GM18517 (cell line): ENCODE measurements around the gene TMEM41A.

Experiments used
- ATAC-seq: cut with Tn5 transposase; IDR thresholded peaks from one replicate; pipeline ENCODE4 v1.9.1; 2021; ENCODE audit warnings: mild to moderate bottlenecking, moderate library complexity; ENCODE audit not compliant: unreplicated experiment

Gene TMEM41A

DNA sequence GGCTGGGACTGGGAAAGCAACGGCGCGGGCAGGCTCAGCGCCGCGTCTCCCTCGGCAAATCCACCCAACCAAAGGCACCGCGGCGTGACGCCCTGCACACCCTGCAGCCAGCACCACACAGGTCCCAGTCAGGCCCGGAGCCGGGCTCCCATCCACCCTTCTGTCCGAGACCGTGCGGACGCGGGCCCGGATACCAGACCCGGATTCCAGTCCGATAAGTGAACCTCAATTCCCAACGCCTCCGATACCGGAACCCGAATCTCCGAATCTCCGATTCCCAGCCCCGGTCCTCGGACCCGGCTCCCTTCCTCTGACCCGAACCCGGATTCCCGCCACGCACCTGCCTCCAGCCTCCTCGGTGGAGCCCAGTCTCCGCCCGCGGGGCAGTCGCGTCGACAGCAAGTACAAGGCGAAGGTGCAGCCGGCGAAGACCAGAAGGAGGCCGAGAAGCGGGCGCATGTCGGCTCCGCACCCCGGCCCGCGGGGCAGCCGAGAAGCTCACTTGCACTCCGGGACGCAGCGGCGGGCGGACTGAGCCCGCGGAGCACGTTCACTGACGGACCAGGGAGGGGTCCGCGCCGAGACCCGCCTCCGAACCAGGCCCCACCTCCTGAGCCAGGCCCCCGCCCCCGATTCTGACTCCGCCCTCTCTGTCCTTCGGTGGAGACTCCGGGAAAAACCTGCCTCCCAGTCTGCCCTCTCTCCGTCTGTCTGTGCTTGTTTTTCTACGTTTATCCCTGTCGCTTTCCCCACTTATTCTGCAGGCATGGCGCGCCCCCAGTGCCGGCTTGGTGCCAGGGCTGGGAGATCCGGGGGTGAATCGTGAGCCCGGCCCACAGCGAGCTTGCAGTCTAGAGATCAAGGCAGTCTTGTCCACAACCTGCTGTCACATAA is at the start of gene TMEM41A:
TMEM41A (minus strand) TSS at position 533 of the 894 bp plus-strand sequence; CDS start at position 459, 74 bp downstream.
- peak; percentile 90 for ATAC-seq

DNA sequence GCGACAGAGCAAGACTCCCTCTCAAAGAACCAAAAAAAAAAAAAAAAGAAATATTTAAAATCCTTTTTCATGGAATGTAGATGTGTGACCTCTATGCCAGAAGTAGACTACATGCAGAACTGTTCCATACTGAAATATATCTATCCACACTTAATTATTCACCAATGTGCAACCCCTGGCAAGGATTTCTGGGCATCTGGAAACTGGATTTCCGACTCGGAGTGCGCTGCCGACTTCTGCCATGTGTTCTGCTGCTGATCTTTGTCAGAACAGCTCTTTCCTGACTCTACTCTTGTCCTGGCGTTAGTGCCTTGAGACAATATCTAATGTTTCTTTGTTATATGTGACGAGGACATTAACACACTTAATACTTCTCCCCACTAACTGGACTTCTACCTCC is 41.9 kb upstream of the TMEM41A start:
- ATAC-seq, result no peak

- no peak for ATAC-seq
These were observed 41.1 kb upstream of the TMEM41A start for GRCh38 chr3:185539934-185540333.

DNA sequence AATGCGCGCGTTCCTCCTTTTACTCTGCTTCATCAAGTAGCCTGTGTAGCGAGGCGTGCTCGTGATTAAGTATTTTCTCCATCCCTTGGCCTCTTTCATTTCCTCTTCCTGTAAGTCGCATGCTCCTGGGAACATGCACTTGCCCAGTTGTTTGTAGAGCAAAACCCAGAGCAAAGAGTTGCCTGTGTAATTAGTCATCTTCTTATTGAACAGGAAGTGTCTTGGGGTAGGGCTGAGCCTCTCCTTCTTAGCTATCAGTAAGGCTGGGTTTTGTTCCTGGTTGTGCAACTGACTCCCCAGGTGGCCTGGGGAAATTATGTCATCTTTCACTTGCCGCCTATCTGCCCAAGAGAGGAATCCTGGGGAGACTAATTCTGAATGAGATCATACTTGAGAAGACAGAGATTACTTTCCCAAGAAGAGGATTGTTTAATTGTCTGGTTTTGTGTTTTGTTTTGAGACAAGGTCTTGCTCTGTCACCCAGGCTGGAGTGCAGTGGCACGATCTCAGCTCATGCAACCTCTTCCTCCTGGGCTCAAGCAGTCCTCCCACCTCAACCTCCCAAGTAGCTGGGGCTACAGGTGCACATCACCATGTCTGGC is 38.6 kb upstream of the TMEM41A start:
- peak; percentile 99 for ATAC-seq

GRCh38 chr3:185534511-185534910 is 35.7 kb upstream of the TMEM41A start:
- ATAC-seq, result no peak

- no peak for ATAC-seq
These were observed 34.1 kb upstream of the TMEM41A start for GRCh38 chr3:185532901-185533300.

DNA sequence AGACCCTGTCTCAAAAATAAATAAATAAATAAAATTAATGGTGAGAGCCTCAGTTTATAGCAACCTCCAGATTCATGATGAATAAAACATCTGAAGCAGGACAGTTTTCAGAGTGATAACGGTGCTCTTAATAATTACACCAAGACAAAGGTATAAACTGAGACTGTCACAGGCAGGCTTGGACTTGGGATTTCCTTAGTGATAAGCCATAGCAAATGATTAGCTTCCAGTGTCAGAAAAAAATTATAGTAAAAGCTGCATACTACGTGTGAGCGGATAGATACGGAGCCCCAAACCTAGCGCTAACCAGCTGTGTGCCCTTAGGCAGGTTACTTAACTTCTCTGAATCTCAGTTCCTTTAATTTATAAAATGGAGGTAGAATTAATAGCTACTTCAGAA is 32.0 kb upstream of the TMEM41A start:
- ATAC-seq, result no peak

DNA sequence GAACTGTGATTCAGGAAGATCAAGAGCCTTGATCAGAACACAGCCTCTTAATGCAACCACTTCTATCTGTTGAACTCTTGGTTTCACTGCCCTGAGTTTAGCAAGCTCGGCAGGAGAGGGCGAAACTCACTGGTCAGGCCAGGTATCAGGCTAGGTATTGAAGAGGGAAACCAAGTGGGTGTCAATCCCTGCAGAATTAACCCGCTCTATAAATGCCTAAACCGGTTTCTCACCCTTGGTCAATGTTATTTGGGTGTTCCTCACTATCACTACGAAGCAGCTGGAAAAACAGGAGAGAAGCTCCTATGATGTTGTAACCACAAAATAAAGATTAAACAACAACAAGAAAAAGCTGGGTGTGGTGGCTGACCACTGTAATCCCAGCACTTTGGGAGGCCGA is 29.7 kb upstream of the TMEM41A start:
- no peak for ATAC-seq

DNA sequence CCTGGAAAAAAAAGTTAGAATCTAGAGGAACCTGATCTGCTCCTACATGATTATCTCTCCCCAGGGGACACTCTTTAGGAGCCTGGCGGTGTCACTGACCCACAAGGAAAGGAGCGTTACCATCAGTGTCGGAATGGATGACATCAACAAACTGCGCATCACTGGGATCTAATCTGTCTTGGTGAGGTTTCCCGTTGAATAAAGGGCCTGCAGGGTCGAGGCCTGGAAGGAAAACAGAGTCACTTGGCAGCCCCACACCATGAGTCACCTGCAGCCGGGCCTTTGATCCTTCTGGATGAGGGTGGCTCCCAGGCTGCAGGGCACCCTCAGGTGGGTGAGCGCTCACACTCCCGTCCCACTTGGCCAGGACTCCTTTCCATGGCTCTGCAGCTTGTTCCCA is 28.5 kb upstream of the TMEM41A start:
- no peak for ATAC-seq

DNA sequence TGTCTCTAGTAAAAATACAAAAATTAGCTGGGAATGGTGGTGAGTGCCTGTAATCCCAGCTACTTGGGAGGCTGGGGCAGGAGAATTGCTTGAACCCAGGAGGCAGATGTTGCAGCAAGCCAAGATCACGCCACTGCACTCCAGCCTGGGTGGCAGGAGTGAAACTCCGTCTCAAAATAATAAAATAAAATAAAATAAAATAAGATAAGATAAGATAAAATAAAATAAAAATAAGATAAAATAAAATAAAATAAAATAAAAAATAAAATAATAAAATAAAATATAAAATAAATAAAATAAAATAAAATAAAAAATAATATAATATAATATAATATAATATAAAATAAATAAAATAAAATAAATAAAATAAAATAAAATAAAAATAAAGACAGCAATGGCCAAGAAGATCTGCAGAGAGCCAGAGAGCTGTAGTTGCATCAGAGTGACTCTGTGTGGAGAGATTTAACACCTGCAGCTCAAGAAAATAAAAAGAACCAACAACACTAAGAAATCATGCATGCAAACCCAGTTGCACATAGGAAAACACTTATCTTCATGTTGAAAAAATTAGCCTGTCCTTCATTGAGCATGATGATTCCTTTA is 27.6 kb upstream of the TMEM41A start:
- no peak for ATAC-seq

- no peak for ATAC-seq
These were observed 22.7 kb upstream of the TMEM41A start for GRCh38 chr3:185521349-185522138.

DNA sequence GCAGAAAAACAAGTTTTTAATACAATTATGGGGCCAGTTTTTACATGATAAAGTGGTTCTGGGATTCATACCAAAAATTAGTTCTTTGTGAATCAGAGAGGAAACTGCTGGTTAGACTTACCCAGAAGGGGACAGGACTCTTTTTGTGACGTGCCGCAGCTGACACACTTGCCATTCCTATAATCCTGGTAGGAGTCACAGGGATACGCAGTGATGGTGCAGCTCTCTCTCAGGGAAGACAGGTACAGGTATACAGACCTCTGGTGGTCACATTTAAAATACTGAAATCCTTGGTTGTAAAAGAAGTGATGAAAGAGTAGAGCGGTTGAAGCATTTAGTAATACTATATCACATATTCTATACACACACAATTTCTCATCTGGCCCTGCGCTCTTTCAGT is 20.2 kb upstream of the TMEM41A start:
- no peak for ATAC-seq

- no peak for ATAC-seq
These were observed 18.7 kb upstream of the TMEM41A start for GRCh38 chr3:185517387-185518130.

DNA sequence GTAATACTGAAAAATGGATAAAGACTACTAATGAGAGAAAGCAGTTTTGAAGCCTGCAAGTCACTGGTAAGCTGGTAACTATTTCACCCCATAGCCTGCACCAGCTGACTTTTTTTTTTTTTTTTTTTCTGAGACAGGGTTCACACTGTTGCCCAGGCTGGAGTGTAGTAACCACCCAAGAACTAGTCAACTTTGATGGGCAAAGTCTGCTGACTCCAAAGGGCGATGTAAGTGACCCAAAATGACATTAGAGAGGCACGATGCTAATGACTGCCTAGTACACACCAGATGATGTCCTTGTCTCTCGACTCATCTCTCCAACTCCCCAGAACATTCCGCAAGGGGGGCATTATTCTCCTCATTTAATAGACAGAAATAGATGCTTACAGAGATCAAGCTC is 12.9 kb upstream of the TMEM41A start:
- no peak for ATAC-seq

GRCh38 chr3:185508335-185508991 is 9.6 kb upstream of the TMEM41A start:
- ATAC-seq, result no peak

DNA sequence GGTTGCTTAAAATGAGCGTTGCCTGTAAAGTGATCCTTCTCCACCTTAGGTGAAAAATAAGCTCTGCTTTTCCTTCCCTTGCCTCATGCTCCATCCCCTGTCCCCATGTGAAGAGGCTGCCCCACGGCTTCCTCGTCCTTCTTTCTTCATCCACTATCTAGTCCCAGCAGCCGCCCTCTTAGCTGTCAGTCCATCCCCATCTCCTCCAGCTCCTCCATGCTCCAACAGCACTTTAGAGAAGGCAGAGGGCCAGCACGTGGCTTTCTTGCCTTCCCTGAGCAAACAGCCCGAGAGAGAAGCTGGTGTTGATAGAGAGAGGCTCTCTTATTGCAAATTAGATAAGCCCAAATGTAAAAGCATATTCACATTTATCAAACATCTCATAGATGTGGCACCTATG is 9.0 kb upstream of the TMEM41A start:
- no peak for ATAC-seq

DNA sequence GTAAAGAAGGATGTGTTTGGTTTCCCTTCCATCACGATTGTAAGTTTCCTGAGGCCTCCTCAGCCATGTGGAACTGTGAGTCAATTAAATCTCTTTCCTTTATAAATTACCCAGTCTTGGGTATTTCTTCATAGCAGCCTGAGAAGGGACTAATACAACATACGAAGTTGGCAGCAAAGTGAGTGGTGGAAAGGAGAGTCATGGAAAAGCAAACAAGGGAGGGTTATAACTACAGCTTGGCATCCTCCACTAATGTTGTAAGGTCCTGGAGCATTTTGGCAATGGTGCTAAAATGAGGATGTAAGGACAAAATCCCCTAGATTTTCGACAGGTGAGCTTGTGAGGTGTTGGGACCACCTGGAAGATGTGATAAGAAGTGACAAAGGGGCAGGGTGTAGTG is 5.8 kb upstream of the TMEM41A start:
- no peak for ATAC-seq

DNA sequence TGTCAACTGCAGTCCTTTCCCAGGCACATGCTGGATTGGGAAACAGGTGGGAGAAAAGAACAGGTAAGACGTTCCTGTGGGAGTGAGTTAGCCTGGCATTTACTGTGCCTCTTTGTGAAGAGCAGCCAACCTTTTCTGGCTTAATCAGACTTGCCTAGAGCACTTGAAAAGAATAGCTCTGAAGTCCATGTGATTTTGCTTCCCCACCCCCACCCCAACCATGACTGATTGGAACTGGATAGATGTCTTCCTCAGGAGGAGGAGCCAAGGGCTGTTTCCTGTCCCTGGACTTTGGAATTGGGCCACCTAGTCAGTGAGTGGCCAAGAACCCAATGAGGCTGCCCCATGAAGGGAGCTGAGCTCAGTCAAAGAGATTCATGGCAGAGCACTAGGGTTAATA is 4.7 kb upstream of the TMEM41A start:
- no peak for ATAC-seq

DNA sequence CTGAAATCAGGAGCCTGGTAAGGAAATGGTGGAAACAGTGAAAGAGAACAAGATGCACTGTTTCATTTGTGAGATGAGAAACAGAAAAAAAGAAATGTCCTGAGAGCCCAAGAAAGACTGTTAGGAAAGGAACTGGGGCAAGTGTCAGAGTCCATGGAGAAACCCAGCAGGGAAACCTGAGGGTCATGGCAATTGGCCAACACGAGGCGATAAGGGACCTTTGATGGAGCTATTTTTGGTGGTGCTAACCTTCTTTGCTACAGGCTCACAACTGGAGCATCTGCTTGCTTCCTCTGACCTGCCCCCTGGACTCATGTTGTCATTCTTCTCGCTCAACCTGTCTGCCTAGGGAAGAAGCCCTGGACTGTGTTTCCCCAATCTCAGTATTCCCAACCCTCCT is 4.2 kb upstream of the TMEM41A start:
- no peak for ATAC-seq

- no peak for ATAC-seq
These were observed 8.6 kb downstream of the TMEM41A start for GRCh38 chr3:185490241-185490640.
